Epidermal melanocyte (primary cell): ENCODE results near the gene TRAPPC2.
"Not testable (repeated sequence)": the region's sequence is repeated elsewhere in the genome, so short reads cannot be mapped to it uniquely, and the experiment has no call there.

Experiments
- DNase-seq: peaks from one replicate; pipeline ENCODE4 v3.0.0; 2011; ENCODE audit warnings: low spot score; ENCODE audit not compliant: insufficient read length

The TRAPPC2 gene

GRCh38 chrX:13748486-13748885 lies 14.1 kb upstream of the TRAPPC2 start:
- DNase-seq = no peak

- DNase-seq = peak; percentile 23
These were observed 13.4 kb upstream of the TRAPPC2 start for GRCh38 chrX:13747836-13748235.

GRCh38 chrX:13742397-13743176 lies 8.2 kb upstream of the TRAPPC2 start:
- no peak for DNase-seq

- DNase-seq = no peak
These were observed 7.3 kb upstream of the TRAPPC2 start for GRCh38 chrX:13741695-13742094.

GRCh38 chrX:13733506-13733905 lies 914 bp downstream of the TRAPPC2 start:
- no peak for DNase-seq

GRCh38 chrX:13732246-13733067 lies 2.0 kb downstream of the TRAPPC2 start:
- no peak for DNase-seq

- not testable (repeated sequence) for DNase-seq
These were observed 3.9 kb downstream of the TRAPPC2 start for GRCh38 chrX:13730523-13730922.

- not testable (repeated sequence) for DNase-seq
These were observed 7.8 kb downstream of the TRAPPC2 start for GRCh38 chrX:13726583-13726982.

GRCh38 chrX:13724878-13725277 lies 9.5 kb downstream of the TRAPPC2 start:
- DNase-seq = not testable (repeated sequence)

- no peak for DNase-seq
These were observed 12.5 kb downstream of the TRAPPC2 start for GRCh38 chrX:13721819-13722519.

- DNase-seq = no peak
These were observed 13.0 kb downstream of the TRAPPC2 start for GRCh38 chrX:13721371-13721770.

GRCh38 chrX:13719192-13719856 lies 15.1 kb downstream of the TRAPPC2 start:
- no peak for DNase-seq

- DNase-seq = no peak
These were observed 16.5 kb downstream of the TRAPPC2 start for GRCh38 chrX:13717700-13718472.

GRCh38 chrX:13716905-13717304 lies 17.5 kb downstream of the TRAPPC2 start:
- DNase-seq = no peak

GRCh38 chrX:13716455-13716854 lies 18.0 kb downstream of the TRAPPC2 start:
- DNase-seq = no peak

- DNase-seq = no peak
These were observed 23.3 kb downstream of the TRAPPC2 start for GRCh38 chrX:13711141-13711540.

- DNase-seq = no peak
These were observed 30.8 kb downstream of the TRAPPC2 start for GRCh38 chrX:13703589-13703988.

GRCh38 chrX:13703135-13703534 lies 31.3 kb downstream of the TRAPPC2 start:
- no peak for DNase-seq

GRCh38 chrX:13702111-13702789 lies 32.2 kb downstream of the TRAPPC2 start:
- no peak for DNase-seq

- DNase-seq = no peak
These were observed 34.0 kb downstream of the TRAPPC2 start for GRCh38 chrX:13700380-13700779.
